Glutamatergic neuron (in vitro differentiated cells): ENCODE measurements around the gene NMUR2. TPM values are rescaled to one million over a fixed set of nuclear protein-coding genes. Genes with fewer than 3 reads are reported as not detected.

Source experiments
- DNase-seq: peaks from one replicate; pipeline ENCODE4 v3.0.0; 2022
- H3K27ac Mint-ChIP-seq: one replicate; pipeline ENCODE4 v1.8.0; 2020; ENCODE audit warnings: mild to moderate bottlenecking, mixed read lengths, inconsistent platforms; ENCODE audit not compliant: unreplicated experiment
- H3K27me3 Mint-ChIP-seq: one replicate; pipeline ENCODE4 v1.8.0; 2020; ENCODE audit warnings: mild to moderate bottlenecking, moderate library complexity, mixed read lengths, inconsistent platforms; ENCODE audit not compliant: unreplicated experiment
- H3K36me3 Mint-ChIP-seq: one replicate; pipeline ENCODE4 v1.8.0; 2020; ENCODE audit warnings: mild to moderate bottlenecking, mixed read lengths, inconsistent platforms; ENCODE audit not compliant: unreplicated experiment
- H3K4me1 Mint-ChIP-seq: one replicate; pipeline ENCODE4 v1.8.0; 2020; ENCODE audit warnings: mild to moderate bottlenecking, low read depth, mixed read lengths, inconsistent platforms; ENCODE audit not compliant: unreplicated experiment
- H3K4me3 Mint-ChIP-seq: one replicate; pipeline ENCODE4 v1.8.0; 2020; ENCODE audit warnings: mild to moderate bottlenecking, mixed read lengths, inconsistent platforms; ENCODE audit not compliant: unreplicated experiment
- H3K9me3 Mint-ChIP-seq: one replicate; pipeline ENCODE4 v1.8.0; 2020; ENCODE audit warnings: mild to moderate bottlenecking, moderate library complexity, mixed read lengths, inconsistent platforms; ENCODE audit not compliant: unreplicated experiment
- CTCF ChIP-seq: fragments of 200-600 bp; sonication (generic); IDR thresholded peaks from one replicate; pipeline ENCODE4 v1.5.0; 2021; ENCODE audit not compliant: partially characterized antibody, unreplicated experiment
- total RNA-seq: library from RNA; stranded (reverse); fragmentation: NEBNext Ultra II Directional; extraction: Animal tissue kit (Norgen Biotek cat#: 25700); gene quantifications from one replicate; pipeline ENCODE4 v1.2.1, GENCODE V29; 2021; ENCODE audit not compliant: unreplicated experiment

NMUR2 gene
- total RNA-seq, 1 donor from 2014 or later, result not detected

GRCh38 chr5:152355061-152355460 is 50.0 kb downstream of the NMUR2 start:
- Mint-ChIP-seq H3K27ac (no peak overlapping the region), H3K27me3 (no peaks in the 10 kb centered on the region), H3K4me1 (peaks cover 2% of the 10 kb centered on the region), H3K9me3 (no peaks in the 10 kb centered on the region), H3K4me3 (no peak overlapping the region), H3K36me3 (no peaks in the 10 kb centered on the region)
- DNase-seq, result no peak
- no peak for TF ChIP-seq CTCF

- H3K27ac Mint-ChIP-seq, result no peak overlapping the region
- no peak overlapping the region for H3K4me3 Mint-ChIP-seq
- H3K9me3 Mint-ChIP-seq, result no peaks in the 10 kb centered on the region
- DNase-seq, result no peak
- peaks cover 2% of the 10 kb centered on the region for H3K4me1 Mint-ChIP-seq
- no peak for TF ChIP-seq CTCF
- peaks cover 1% of the 10 kb centered on the region for H3K27me3 Mint-ChIP-seq
- no peaks in the 10 kb centered on the region for H3K36me3 Mint-ChIP-seq
These were observed 52.1 kb downstream of the NMUR2 start for GRCh38 chr5:152353001-152353400.

- peak; percentile 72 for DNase-seq
- H3K27me3 Mint-ChIP-seq, result peaks cover 1% of the 10 kb centered on the region
- H3K27ac Mint-ChIP-seq, result no peak overlapping the region
- H3K36me3 Mint-ChIP-seq, result no peaks in the 10 kb centered on the region
- TF ChIP-seq CTCF, result peak; percentile 88
- H3K4me1 Mint-ChIP-seq, result peaks cover 2% of the 10 kb centered on the region
- H3K9me3 Mint-ChIP-seq, result no peaks in the 10 kb centered on the region
- no peak overlapping the region for H3K4me3 Mint-ChIP-seq
These were observed 55.2 kb downstream of the NMUR2 start for GRCh38 chr5:152349683-152350526.
